Vagina (tissue), 2 donors: Measurements from ENCODE around the gene CPZ. TPM values are rescaled to one million over a fixed set of nuclear protein-coding genes. Genes with fewer than 3 reads are reported as not detected.
"Not testable (repeated sequence)": the region's sequence is repeated elsewhere in the genome, so short reads cannot be mapped to it uniquely, and the experiment has no call there.

Source experiments
- DNase-seq, 2 donors: peaks; one replicate each; pipeline ENCODE4 v3.0.0-alpha.2; 2017; ENCODE audit errors: extremely low spot score in 2 of 2
- H3K27ac ChIP-seq: fragments of 200-600 bp; sonication (generic); one replicate; pipeline ENCODE4 v1.5.1; 2019
- H3K27me3 ChIP-seq: fragments of 200-600 bp; sonication (generic); one replicate; pipeline ENCODE4 v1.5.1; 2019
- H3K36me3 ChIP-seq, 2 donors: fragments of 200-600 bp; sonication (generic); one replicate each; pipeline ENCODE4 v1.5.1; 2017 to 2019
- H3K4me1 ChIP-seq: fragments of 200-600 bp; sonication (generic); one replicate; pipeline ENCODE4 v1.5.1; 2019
- H3K4me3 ChIP-seq, 2 donors: fragments of 200-600 bp; sonication (generic); 1 replicate in 1 of 2; 2 replicates in 1 of 2; pipeline ENCODE4 v1.5.1; 2016 to 2019
- H3K9me3 ChIP-seq: fragments of 200-600 bp; sonication (generic); one replicate; pipeline ENCODE4 v1.5.1; 2019
- POLR2A ChIP-seq, 2 donors: fragments of 450-650 bp; IDR thresholded peaks; one replicate each; pipeline ENCODE4 v1.6.1; 2017; ENCODE audit warnings: antibody characterized with exemption in 2 of 2, mild to moderate bottlenecking in 2 of 2, moderate library complexity in 2 of 2
- POLR2AphosphoS5 ChIP-seq, 2 donors: sonication (generic); formaldehyde crosslinking; IDR thresholded peaks; one replicate each; pipeline ENCODE4 v1.9.0; 2017; ENCODE audit warnings: antibody characterized with exemption in 2 of 2, mild to moderate bottlenecking in 2 of 2, low read depth in 1 of 2; ENCODE audit not compliant: insufficient read depth in 1 of 2
- intact Hi-C: fragments of 100-400 bp; cut with DNase I; formaldehyde crosslinking; loops from one replicate; pipeline ENCODE4 v1.15.1; 2023
- total RNA-seq: library from RNA; depleted of rRNA; stranded (reverse); fragments of >200 nt; gene quantifications from one replicate; pipeline ENCODE4 v1.2.3, GENCODE V29; 2016
- TF ChIP-seq, protein P1 (sequence below), 3 experiments: fragments of 450-650 bp in 2 of 3; fragments of 200-600 bp in 1 of 3; sonication (generic) in 1 of 3; IDR thresholded peaks; one replicate each; pipeline ENCODE4 v1.5.1; 2017 to 2019; ENCODE audit warnings: antibody characterized with exemption in 3 of 3, mild to moderate bottlenecking in 2 of 3, moderate library complexity in 2 of 3

The CPZ gene
- total RNA-seq, 1 donor from 2014 or later = 26.3 TPM

DNA sequence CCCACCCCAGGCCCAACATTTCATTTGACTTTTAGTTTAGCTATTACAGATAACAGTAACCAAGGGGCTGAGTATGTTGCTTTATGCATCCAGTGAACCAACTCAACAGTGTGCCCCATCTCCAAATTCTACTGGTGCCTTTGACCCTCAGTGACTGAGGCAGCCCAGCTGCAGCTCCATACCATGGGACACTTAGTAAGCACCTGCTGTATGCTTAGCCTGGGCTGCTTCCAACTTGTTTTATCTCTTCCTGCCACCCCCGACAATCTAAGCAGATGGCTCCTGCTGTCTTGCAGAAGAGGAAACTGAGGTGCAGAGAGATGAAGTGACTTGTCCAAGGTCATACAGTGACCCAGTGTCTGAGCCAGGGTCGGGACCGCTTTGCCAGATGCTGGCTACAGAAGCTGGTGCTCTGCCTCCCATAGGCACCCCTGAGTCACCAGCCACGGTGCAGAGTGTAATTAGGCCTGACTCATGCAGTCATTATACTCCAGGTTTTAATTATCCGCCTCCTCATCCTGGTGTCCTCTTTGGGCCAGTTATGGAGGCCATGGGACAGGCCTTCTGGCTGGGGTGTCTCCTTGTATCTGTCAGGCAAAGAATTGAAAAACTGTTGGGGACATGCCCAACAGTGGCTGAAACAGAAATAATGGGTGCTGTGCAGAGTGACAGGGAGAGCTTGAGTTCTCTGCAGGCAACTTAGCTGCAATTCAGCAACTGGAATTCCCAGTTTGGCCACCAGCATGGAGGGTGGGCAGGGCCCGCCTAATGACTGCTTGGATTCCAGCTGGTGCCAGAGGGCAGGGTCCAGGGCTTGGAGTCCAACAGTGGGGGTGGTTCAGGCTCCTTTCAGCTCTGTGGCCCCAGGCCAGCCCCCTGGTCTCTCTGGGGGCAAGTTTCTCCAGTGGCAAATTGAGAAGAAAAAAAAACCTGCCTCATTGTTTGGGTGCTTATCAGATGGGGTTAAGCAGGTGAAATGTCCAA lies 20.6 kb upstream of the CPZ start:
- no peak overlapping the region for H3K27ac ChIP-seq

DNA sequence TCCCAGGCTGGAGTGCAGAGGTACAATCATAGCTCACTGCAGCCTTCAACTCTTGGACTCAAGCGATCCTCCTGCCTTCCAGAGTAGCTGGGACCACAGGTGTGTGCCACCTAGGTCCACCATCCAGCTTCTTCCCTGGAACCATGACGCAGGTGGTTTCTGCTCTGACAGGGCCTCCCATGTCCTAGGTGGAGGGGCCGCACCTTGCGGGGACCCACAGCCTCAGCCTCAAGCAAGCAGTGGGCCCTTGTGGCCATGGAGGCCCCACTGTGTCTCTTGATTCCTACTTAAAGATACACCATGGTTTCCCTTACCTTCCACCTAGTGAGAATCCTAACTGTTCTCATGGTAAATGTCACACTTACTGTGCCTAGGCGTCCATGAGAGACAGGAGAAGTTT lies 19.3 kb upstream of the CPZ start:
- TF ChIP-seq POLR2A (IDR thresholded peaks at IDR 0.05) = no peak
- TF ChIP-seq POLR2AphosphoS5 (IDR thresholded peaks at IDR 0.05; ENCODE audit: insufficient read depth in 1 of 2, low read depth in 1 of 2) = no peak
- TF ChIP-seq, protein P1, sequence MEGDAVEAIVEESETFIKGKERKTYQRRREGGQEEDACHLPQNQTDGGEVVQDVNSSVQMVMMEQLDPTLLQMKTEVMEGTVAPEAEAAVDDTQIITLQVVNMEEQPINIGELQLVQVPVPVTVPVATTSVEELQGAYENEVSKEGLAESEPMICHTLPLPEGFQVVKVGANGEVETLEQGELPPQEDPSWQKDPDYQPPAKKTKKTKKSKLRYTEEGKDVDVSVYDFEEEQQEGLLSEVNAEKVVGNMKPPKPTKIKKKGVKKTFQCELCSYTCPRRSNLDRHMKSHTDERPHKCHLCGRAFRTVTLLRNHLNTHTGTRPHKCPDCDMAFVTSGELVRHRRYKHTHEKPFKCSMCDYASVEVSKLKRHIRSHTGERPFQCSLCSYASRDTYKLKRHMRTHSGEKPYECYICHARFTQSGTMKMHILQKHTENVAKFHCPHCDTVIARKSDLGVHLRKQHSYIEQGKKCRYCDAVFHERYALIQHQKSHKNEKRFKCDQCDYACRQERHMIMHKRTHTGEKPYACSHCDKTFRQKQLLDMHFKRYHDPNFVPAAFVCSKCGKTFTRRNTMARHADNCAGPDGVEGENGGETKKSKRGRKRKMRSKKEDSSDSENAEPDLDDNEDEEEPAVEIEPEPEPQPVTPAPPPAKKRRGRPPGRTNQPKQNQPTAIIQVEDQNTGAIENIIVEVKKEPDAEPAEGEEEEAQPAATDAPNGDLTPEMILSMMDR (IDR thresholded peaks at IDR 0.05) = no peak
- Histone ChIP-seq H3K27ac (no peak overlapping the region), H3K27me3 (no peaks in the 10 kb centered on the region), H3K4me3 (no peak overlapping the region), H3K4me1 (no peaks in the 10 kb centered on the region), H3K36me3 (no peaks in the 10 kb centered on the region), H3K9me3 (no peaks in the 10 kb centered on the region)
- intact Hi-C loops = no loop called here
- no peak for DNase-seq

More for the DNA sequence above, 20.6 kb upstream of the CPZ start:
- H3K4me1 ChIP-seq = no peaks in the 10 kb centered on the region
- no peaks in the 10 kb centered on the region for H3K36me3 ChIP-seq
- intact Hi-C loops = no loop called here
- H3K4me3 ChIP-seq = no peak overlapping the region
- DNase-seq = no peak
- no peaks in the 10 kb centered on the region for H3K27me3 ChIP-seq
- TF ChIP-seq, protein P1 (IDR thresholded peaks at IDR 0.05) = no peak
- TF ChIP-seq POLR2AphosphoS5 (IDR thresholded peaks at IDR 0.05; ENCODE audit: insufficient read depth in 1 of 2, low read depth in 1 of 2) (no peak), POLR2A (IDR thresholded peaks at IDR 0.05) (no peak)
- no peaks in the 10 kb centered on the region for H3K9me3 ChIP-seq

DNA sequence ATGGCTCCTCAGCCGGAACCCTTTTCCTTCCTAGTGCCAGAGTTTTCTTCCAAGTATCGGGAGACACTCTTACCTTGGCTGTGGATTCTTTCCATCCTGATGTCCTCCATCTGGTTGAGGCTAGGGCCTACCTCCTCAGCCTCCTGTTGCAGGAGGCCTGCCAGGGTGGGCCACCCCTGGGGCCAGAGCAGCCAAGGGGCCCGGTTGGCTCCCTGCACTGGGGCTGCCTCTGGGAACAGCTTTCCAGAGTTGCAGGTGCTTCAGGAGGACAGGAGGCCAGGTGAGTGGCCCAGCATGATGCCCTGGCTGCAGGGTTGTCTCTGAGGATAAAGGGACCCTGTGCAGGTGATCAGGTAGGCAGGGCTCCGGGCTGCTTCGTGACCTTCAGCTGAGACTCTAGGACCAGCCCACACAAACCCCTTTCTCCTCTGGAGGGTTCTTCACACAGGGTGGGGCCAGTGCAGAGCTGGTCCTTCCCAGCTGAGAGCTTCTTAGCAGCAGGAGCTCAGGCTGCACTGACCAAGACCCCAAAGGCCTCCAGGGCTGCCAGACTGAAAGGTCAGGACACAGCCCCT lies 17.7 kb upstream of the CPZ start:
- Histone ChIP-seq H3K27ac (no peak overlapping the region), H3K9me3 (no peaks in the 10 kb centered on the region), H3K27me3 (peaks cover 5% of the 10 kb centered on the region), H3K4me3 (no peak overlapping the region), H3K4me1 (no peaks in the 10 kb centered on the region), H3K36me3 (no peaks in the 10 kb centered on the region)
- no peak for DNase-seq
- TF ChIP-seq, protein P1 (IDR thresholded peaks at IDR 0.05) = no peak
- TF ChIP-seq POLR2AphosphoS5 (IDR thresholded peaks at IDR 0.05; ENCODE audit: insufficient read depth in 1 of 2, low read depth in 1 of 2) (no peak), POLR2A (IDR thresholded peaks at IDR 0.05) (no peak)
- intact Hi-C loops = no loop called here

DNA sequence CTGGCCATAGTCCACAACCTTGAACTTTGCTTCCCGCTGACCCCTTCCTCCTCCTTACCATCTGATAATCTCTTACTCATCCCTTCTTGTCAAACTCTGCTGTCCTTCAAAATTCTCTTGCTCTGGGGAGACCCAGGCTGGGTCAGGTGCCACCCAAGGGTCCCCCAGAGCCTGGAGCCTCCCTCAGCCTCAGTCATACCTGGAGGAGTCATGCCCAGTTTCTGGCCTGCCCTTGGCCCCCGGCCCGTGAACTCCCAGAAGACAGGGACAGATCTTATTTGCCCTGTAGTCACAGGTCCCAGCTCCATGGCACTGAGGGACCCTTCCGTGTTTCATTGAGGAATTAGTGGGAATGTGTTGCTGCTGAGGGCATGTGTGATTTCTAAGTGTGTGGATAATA lies 17.1 kb upstream of the CPZ start:
- Histone ChIP-seq H3K9me3 (no peaks in the 10 kb centered on the region), H3K27me3 (peaks cover 6% of the 10 kb centered on the region), H3K36me3 (no peaks in the 10 kb centered on the region), H3K4me3 (no peak overlapping the region), H3K4me1 (peaks cover under 1% of the 10 kb centered on the region), H3K27ac (no peak overlapping the region)
- intact Hi-C loops = no loop called here
- no peak for TF ChIP-seq POLR2AphosphoS5 (IDR thresholded peaks at IDR 0.05; ENCODE audit: insufficient read depth in 1 of 2, low read depth in 1 of 2)
- TF ChIP-seq POLR2A (IDR thresholded peaks at IDR 0.05) = no peak
- TF ChIP-seq, protein P1 (IDR thresholded peaks at IDR 0.05) = no peak
- DNase-seq = no peak

DNA sequence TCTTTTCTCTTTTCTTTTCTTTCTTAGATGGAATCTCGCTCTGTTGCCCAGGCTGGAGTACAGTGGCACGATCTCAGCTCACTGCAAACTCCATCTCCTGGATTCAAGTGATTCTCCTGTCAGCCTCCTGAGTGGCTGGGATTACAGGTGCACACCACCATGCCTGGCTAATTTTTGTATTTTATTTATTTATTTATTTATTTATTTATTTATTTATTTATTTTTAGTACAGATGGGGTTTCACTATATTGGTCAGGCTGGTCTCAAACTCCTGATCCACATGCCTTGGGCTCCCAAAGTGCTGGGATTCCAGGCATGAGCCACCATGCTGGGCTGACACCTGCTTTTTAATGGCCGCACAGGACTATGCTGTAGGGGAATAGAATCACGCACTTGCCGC lies 16.0 kb upstream of the CPZ start:
- H3K27ac ChIP-seq, H3K4me3 ChIP-seq, H3K9me3 ChIP-seq, intact Hi-C loops, H3K4me1 ChIP-seq, H3K27me3 ChIP-seq, H3K36me3 ChIP-seq, DNase-seq: not testable (repeated sequence)
